HepG2 (cell line): ENCODE data around the gene CKB.
"Not testable (repeated sequence)": the region's sequence is repeated elsewhere in the genome, so short reads cannot be mapped to it uniquely, and the experiment has no call there.

Experiments
- CHD2 ChIP-seq: IDR thresholded peaks from 2 replicates; pipeline ENCODE4 v1.6.1; 2011; ENCODE audit warnings: low read depth, low read length, improper control_type of control experiment
- ISX ChIP-seq: sonication (generic); formaldehyde crosslinking; conservative IDR thresholded peaks from 2 replicates; pipeline ENCODE4 v1.5.0; 2020; ENCODE audit warnings: missing genetic modification reagents
- JUND ChIP-seq: sonication (generic); formaldehyde crosslinking; IDR thresholded peaks from 2 replicates; pipeline ENCODE4 v1.8.0; 2022; ENCODE audit warnings: mild to moderate bottlenecking, missing genetic modification reagents
- PCBP2 ChIP-seq: fragments of 200-400 bp; formaldehyde crosslinking; optimal IDR thresholded peaks from 2 replicates; pipeline ENCODE3; 2018; ENCODE audit warnings: low read length, low read depth; ENCODE audit not compliant: poor library complexity, severe bottlenecking
- RAD21 ChIP-seq: fragments of 450-650 bp; formaldehyde crosslinking; IDR thresholded peaks from 2 replicates; pipeline ENCODE4 v1.5.0; 2020; ENCODE audit warnings: mild to moderate bottlenecking
- UBTF ChIP-seq: sonication (generic); formaldehyde crosslinking; IDR thresholded peaks from 2 replicates; pipeline ENCODE4 v1.4.0; 2020; ENCODE audit warnings: mild to moderate bottlenecking, missing genetic modification reagents
- ZNF569 ChIP-seq: sonication (generic); formaldehyde crosslinking; IDR thresholded peaks from 2 replicates; pipeline ENCODE4 v1.5.0; 2020; ENCODE audit warnings: mild to moderate bottlenecking, missing genetic modification reagents, moderate library complexity, borderline replicate concordance
- ZNF747 ChIP-seq: sonication (generic); formaldehyde crosslinking; IDR thresholded peaks from 2 replicates; pipeline ENCODE4 v1.8.1; 2023; ENCODE audit warnings: missing genetic modification reagents, mild to moderate bottlenecking, borderline replicate concordance
- TF ChIP-seq, protein P1 (sequence below): sonication (generic); formaldehyde crosslinking; IDR thresholded peaks from 2 replicates; pipeline ENCODE4 v1.5.0; 2020; ENCODE audit warnings: mild to moderate bottlenecking, missing genetic modification reagents, moderate library complexity

GRCh38 chr14:103512180-103512579 lies 10.4 kb downstream of the CKB start:
- not testable (repeated sequence) for TF ChIP-seq RAD21 (CRISPR knock-in tag); ISX (CRISPR knock-in tag); ZNF569 (CRISPR knock-in tag); CHD2; JUND (CRISPR knock-in tag); ZNF747 (CRISPR knock-in tag); PCBP2; UBTF (CRISPR knock-in tag)
- TF ChIP-seq, protein P1, sequence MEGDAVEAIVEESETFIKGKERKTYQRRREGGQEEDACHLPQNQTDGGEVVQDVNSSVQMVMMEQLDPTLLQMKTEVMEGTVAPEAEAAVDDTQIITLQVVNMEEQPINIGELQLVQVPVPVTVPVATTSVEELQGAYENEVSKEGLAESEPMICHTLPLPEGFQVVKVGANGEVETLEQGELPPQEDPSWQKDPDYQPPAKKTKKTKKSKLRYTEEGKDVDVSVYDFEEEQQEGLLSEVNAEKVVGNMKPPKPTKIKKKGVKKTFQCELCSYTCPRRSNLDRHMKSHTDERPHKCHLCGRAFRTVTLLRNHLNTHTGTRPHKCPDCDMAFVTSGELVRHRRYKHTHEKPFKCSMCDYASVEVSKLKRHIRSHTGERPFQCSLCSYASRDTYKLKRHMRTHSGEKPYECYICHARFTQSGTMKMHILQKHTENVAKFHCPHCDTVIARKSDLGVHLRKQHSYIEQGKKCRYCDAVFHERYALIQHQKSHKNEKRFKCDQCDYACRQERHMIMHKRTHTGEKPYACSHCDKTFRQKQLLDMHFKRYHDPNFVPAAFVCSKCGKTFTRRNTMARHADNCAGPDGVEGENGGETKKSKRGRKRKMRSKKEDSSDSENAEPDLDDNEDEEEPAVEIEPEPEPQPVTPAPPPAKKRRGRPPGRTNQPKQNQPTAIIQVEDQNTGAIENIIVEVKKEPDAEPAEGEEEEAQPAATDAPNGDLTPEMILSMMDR = not testable (repeated sequence)
